OCI-LY1 (cell line): ENCODE results near the gene ERBB4.

Source experiments
- H2AFZ ChIP-seq: fragments of 200-600 bp; sonication (generic), shearing (Covaris generic); 2 replicates; pipeline ENCODE4 v1.6.0; 2014; ENCODE audit warnings: antibody characterized with exemption, mild to moderate bottlenecking, low read length
- H3F3A ChIP-seq: fragments of 200-600 bp; sonication (generic), shearing (Covaris generic); 2 replicates; pipeline ENCODE4 v1.6.0; 2014; ENCODE audit warnings: mild to moderate bottlenecking, antibody characterized with exemption, low read length, moderate library complexity; ENCODE audit not compliant: insufficient read depth
- H3K27ac ChIP-seq: fragments of 200-600 bp; sonication (generic); 2 replicates; pipeline ENCODE4 v1.5.1; 2014; ENCODE audit warnings: low read length, mixed run types, mild to moderate bottlenecking, low read depth; ENCODE audit not compliant: poor library complexity, severe bottlenecking
- H3K27me3 ChIP-seq: fragments of 200-600 bp; sonication (generic); 2 replicates; pipeline ENCODE4 v1.6.0; 2014; ENCODE audit warnings: antibody characterized with exemption, mild to moderate bottlenecking, low read length, moderate library complexity; ENCODE audit not compliant: insufficient read depth
- H3K36me3 ChIP-seq: fragments of 200-600 bp; sonication (generic); 2 replicates; pipeline ENCODE4 v1.6.1; 2014; ENCODE audit warnings: mild to moderate bottlenecking, antibody characterized with exemption, low read length, moderate library complexity, mixed read lengths; ENCODE audit not compliant: insufficient read depth
- H3K4me1 ChIP-seq: fragments of 200-600 bp; sonication (generic); 2 replicates; pipeline ENCODE4 v1.5.1; 2014; ENCODE audit warnings: mild to moderate bottlenecking, low read length, moderate library complexity; ENCODE audit not compliant: insufficient read depth, severe bottlenecking
- H3K4me2 ChIP-seq: fragments of 200-600 bp; sonication (generic), shearing (Covaris generic); 2 replicates; pipeline ENCODE4 v1.6.1; 2014; ENCODE audit warnings: low read length
- H3K4me3 ChIP-seq: fragments of 200-600 bp; sonication (generic); 2 replicates; pipeline ENCODE4 v1.5.1; 2014; ENCODE audit warnings: low read length, low read depth, mild to moderate bottlenecking, mixed read lengths; ENCODE audit not compliant: poor library complexity, severe bottlenecking
- H3K79me2 ChIP-seq: fragments of 200-600 bp; shearing (Covaris generic); 2 replicates; pipeline ENCODE4 v1.6.1; 2016; ENCODE audit warnings: mixed run types, low read length, mixed read lengths; ENCODE audit not compliant: insufficient read depth
- H3K9ac ChIP-seq: fragments of 200-600 bp; sonication (generic), shearing (Covaris generic); 2 replicates; pipeline ENCODE4 v1.6.1; 2014; ENCODE audit warnings: mild to moderate bottlenecking, low read length, mixed read lengths
- H3K9me2 ChIP-seq: fragments of 200-600 bp; sonication (generic), shearing (Covaris generic); 2 replicates; pipeline ENCODE4 v1.6.1; 2014; ENCODE audit warnings: low read depth, mild to moderate bottlenecking, low read length, mixed read lengths
- H3K9me3 ChIP-seq: fragments of 200-600 bp; shearing (Covaris generic); 2 replicates; pipeline ENCODE4 v1.6.1; 2014; ENCODE audit warnings: low read length, mixed read lengths
- H4K20me1 ChIP-seq: fragments of 200-600 bp; sonication (generic), shearing (Covaris generic); 2 replicates; pipeline ENCODE4 v1.6.0; 2016; ENCODE audit warnings: mild to moderate bottlenecking, low read length; ENCODE audit not compliant: insufficient read depth
- EZH2 ChIP-seq: fragments of 200-600 bp; sonication (generic), shearing (Covaris generic); IDR thresholded peaks from 2 replicates; pipeline ENCODE4 v1.8.0; 2017; ENCODE audit warnings: borderline replicate concordance, mixed run types, mild to moderate bottlenecking, antibody characterized with exemption, low read length, moderate library complexity, mixed read lengths
- TF ChIP-seq, protein P1 (sequence below): fragments of 200-600 bp; sonication (generic), shearing (Covaris generic); IDR thresholded peaks from 2 replicates; pipeline ENCODE4 v1.5.1; 2017; ENCODE audit warnings: mild to moderate bottlenecking, antibody characterized with exemption, low read length, moderate library complexity, mixed read lengths

Gene ERBB4

DNA sequence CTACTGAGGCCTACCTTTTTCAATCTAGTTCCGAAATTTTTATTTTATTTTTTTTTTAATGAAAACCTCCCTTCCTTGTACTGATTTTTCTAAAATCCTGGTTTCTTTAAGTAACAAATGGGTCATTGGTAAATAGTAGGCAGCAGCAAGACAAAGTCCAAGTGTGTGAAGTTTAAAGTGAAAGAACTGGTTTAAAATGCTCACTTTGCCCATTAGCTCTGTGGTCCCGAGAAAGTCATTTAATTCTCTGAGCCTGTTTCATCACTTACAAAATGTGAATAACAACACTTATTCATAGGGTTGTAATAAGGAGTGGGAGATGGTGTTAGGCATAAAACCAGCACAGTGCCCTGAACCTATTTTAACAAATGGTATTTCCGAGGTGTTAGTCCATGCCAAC is 426.2 kb downstream of the ERBB4 start:
- H3K27ac ChIP-seq = no peak overlapping the region
- H3K79me2 ChIP-seq = no peaks in the 10 kb centered on the region
- no peaks in the 10 kb centered on the region for H3K9me2 ChIP-seq
- no peak overlapping the region for H3K4me3 ChIP-seq
- H3K9ac ChIP-seq = no peak overlapping the region
- H3K36me3 ChIP-seq = no peaks in the 10 kb centered on the region
- no peaks in the 10 kb centered on the region for H4K20me1 ChIP-seq
- no peak overlapping the region for H3K4me2 ChIP-seq
- no peaks in the 10 kb centered on the region for H3K4me1 ChIP-seq
- H3F3A ChIP-seq = no peaks in the 10 kb centered on the region
- TF ChIP-seq, protein P1, sequence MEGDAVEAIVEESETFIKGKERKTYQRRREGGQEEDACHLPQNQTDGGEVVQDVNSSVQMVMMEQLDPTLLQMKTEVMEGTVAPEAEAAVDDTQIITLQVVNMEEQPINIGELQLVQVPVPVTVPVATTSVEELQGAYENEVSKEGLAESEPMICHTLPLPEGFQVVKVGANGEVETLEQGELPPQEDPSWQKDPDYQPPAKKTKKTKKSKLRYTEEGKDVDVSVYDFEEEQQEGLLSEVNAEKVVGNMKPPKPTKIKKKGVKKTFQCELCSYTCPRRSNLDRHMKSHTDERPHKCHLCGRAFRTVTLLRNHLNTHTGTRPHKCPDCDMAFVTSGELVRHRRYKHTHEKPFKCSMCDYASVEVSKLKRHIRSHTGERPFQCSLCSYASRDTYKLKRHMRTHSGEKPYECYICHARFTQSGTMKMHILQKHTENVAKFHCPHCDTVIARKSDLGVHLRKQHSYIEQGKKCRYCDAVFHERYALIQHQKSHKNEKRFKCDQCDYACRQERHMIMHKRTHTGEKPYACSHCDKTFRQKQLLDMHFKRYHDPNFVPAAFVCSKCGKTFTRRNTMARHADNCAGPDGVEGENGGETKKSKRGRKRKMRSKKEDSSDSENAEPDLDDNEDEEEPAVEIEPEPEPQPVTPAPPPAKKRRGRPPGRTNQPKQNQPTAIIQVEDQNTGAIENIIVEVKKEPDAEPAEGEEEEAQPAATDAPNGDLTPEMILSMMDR = no peak
- no peak for TF ChIP-seq EZH2
- no peak overlapping the region for H2AFZ ChIP-seq
- H3K27me3 ChIP-seq = no peaks in the 10 kb centered on the region
- H3K9me3 ChIP-seq = no peaks in the 10 kb centered on the region

GRCh38 chr2:212109792-212110680 is 428.6 kb downstream of the ERBB4 start:
- H3F3A ChIP-seq = no peaks in the 10 kb centered on the region
- no peaks in the 10 kb centered on the region for H3K9me2 ChIP-seq
- H3K79me2 ChIP-seq = no peaks in the 10 kb centered on the region
- H4K20me1 ChIP-seq = no peaks in the 10 kb centered on the region
- no peaks in the 10 kb centered on the region for H3K4me1 ChIP-seq
- H3K27me3 ChIP-seq = no peaks in the 10 kb centered on the region
- H2AFZ ChIP-seq = no peak overlapping the region
- no peaks in the 10 kb centered on the region for H3K9me3 ChIP-seq
- H3K27ac ChIP-seq = no peak overlapping the region
- H3K4me3 ChIP-seq = no peak overlapping the region
- no peak for TF ChIP-seq EZH2
- TF ChIP-seq, protein P1 = no peak
- no peak overlapping the region for H3K9ac ChIP-seq
- H3K4me2 ChIP-seq = no peak overlapping the region
- H3K36me3 ChIP-seq = no peaks in the 10 kb centered on the region

GRCh38 chr2:212109217-212109616 is 429.4 kb downstream of the ERBB4 start:
- H3K9ac ChIP-seq = no peak overlapping the region
- H4K20me1 ChIP-seq = no peaks in the 10 kb centered on the region
- no peaks in the 10 kb centered on the region for H3K36me3 ChIP-seq
- H3K4me1 ChIP-seq = no peaks in the 10 kb centered on the region
- no peaks in the 10 kb centered on the region for H3K79me2 ChIP-seq
- TF ChIP-seq, protein P1 = no peak
- TF ChIP-seq EZH2 = no peak
- H3K27ac ChIP-seq = no peak overlapping the region
- H2AFZ ChIP-seq = no peak overlapping the region
- H3K27me3 ChIP-seq = no peaks in the 10 kb centered on the region
- no peaks in the 10 kb centered on the region for H3K9me3 ChIP-seq
- no peak overlapping the region for H3K4me2 ChIP-seq
- H3F3A ChIP-seq = no peaks in the 10 kb centered on the region
- H3K9me2 ChIP-seq = no peaks in the 10 kb centered on the region
- no peak overlapping the region for H3K4me3 ChIP-seq
